Uterus (tissue), 4 donors: ENCODE measurements around the gene DACT2. TPM values are rescaled to one million over a fixed set of nuclear protein-coding genes. Genes with fewer than 3 reads are reported as not detected.

Source experiments
- DNase-seq, 2 donors: peaks; one replicate each; pipeline ENCODE4 v3.0.0-alpha.2; 2019 to 2020
- H3K27ac ChIP-seq, 2 donors: fragments of 200-600 bp; sonication (generic); 1 replicate in 1 of 2; 2 replicates in 1 of 2; pipeline ENCODE4 v1.5.1; 2016 to 2018
- H3K27me3 ChIP-seq, 2 donors: fragments of 200-600 bp; sonication (generic); one replicate each; pipeline ENCODE4 v1.5.1; 2018 to 2019; ENCODE audit warnings: control low read depth in 1 of 2
- H3K36me3 ChIP-seq, 2 donors: fragments of 200-600 bp; sonication (generic); one replicate each; pipeline ENCODE4 v1.5.1; 2019; ENCODE audit warnings: control low read depth in 1 of 2
- H3K4me1 ChIP-seq, 2 donors: fragments of 200-600 bp; sonication (generic); one replicate each; pipeline ENCODE4 v1.5.1; 2018 to 2019; ENCODE audit warnings: control low read depth in 1 of 2
- H3K4me3 ChIP-seq, 2 donors: fragments of 200-600 bp; sonication (generic); 1 replicate in 1 of 2; 2 replicates in 1 of 2; pipeline ENCODE4 v1.5.1; 2018 to 2019; ENCODE audit warnings: mild to moderate bottlenecking in 1 of 2
- H3K9me3 ChIP-seq, 2 donors: fragments of 200-600 bp; sonication (generic); one replicate each; pipeline ENCODE4 v1.5.1; 2019; ENCODE audit warnings: control low read depth in 1 of 2
- CTCF ChIP-seq, 4 experiments: fragments of 200-600 bp in 2 of 4; fragments of 450-650 bp in 2 of 4; sonication (generic) in 2 of 4; IDR thresholded peaks; one replicate each; pipeline ENCODE4 v1.5.1; 2016 to 2019; ENCODE audit warnings: antibody characterized with exemption in 4 of 4, mild to moderate bottlenecking in 2 of 4, moderate library complexity in 1 of 4
- POLR2A ChIP-seq, 2 donors: fragments of 450-650 bp; IDR thresholded peaks; one replicate each; pipeline ENCODE4 v1.6.1; 2016; ENCODE audit warnings: antibody characterized with exemption in 2 of 2, mild to moderate bottlenecking in 1 of 2, moderate library complexity in 1 of 2
- intact Hi-C: fragments of 100-400 bp; cut with DNase I; formaldehyde crosslinking; loops from one replicate; pipeline ENCODE4 v1.15.1; 2023; ENCODE audit warnings: low total_unique reads
- total RNA-seq, 4 donors: library from RNA; depleted of rRNA in 3 of 4; stranded (reverse); fragments of >200 nt in 3 of 4; gene quantifications; one replicate each; pipeline versions ENCODE4 v1.1.0 to v1.2.4, GENCODE V29; 2014 to 2023
- donor health status: DM: yes; HTN: yes; CAD: no.

DACT2 gene
- total RNA-seq, 4 donors from 2014 or later, result 1.4 to 9.6 (median 2.8) TPM; not detected in 1

GRCh38 chr6:168310945-168311344 is 8.6 kb downstream of the DACT2 start:
- Histone ChIP-seq H3K4me3 (no peak overlapping the region), H3K36me3 (no peaks in the 10 kb centered on the region), H3K9me3 (no peaks in the 10 kb centered on the region), H3K4me1 (no peaks in the 10 kb centered on the region), H3K27me3 (no peaks in the 10 kb centered on the region), H3K27ac (no peak overlapping the region)
- TF ChIP-seq POLR2A (IDR thresholded peaks at IDR 0.05) (no peak), CTCF (IDR thresholded peaks at IDR 0.05) (no peak)
- no peak for DNase-seq
- intact Hi-C loops, result no loop called here

GRCh38 chr6:168310403-168310802 is 9.2 kb downstream of the DACT2 start:
- no peak for DNase-seq
- intact Hi-C loops, result no loop called here
- H3K4me3 ChIP-seq, result no peak overlapping the region
- no peak overlapping the region for H3K27ac ChIP-seq
- no peaks in the 10 kb centered on the region for H3K9me3 ChIP-seq
- H3K36me3 ChIP-seq, result no peaks in the 10 kb centered on the region
- no peaks in the 10 kb centered on the region for H3K4me1 ChIP-seq
- no peaks in the 10 kb centered on the region for H3K27me3 ChIP-seq
- TF ChIP-seq POLR2A (IDR thresholded peaks at IDR 0.05), result no peak

GRCh38 chr6:168309997-168310396 is 9.6 kb downstream of the DACT2 start:
- Histone ChIP-seq H3K4me3 (no peak overlapping the region), H3K27ac (no peak overlapping the region), H3K9me3 (no peaks in the 10 kb centered on the region), H3K4me1 (no peaks in the 10 kb centered on the region), H3K27me3 (no peaks in the 10 kb centered on the region), H3K36me3 (no peaks in the 10 kb centered on the region)
- intact Hi-C loops, result no loop called here
- no peak for TF ChIP-seq POLR2A (IDR thresholded peaks at IDR 0.05)
- no peak for TF ChIP-seq CTCF (IDR thresholded peaks at IDR 0.05)
- DNase-seq, result no peak

GRCh38 chr6:168309183-168309582 is 10.4 kb downstream of the DACT2 start:
- Histone ChIP-seq H3K27ac (no peak overlapping the region), H3K9me3 (no peaks in the 10 kb centered on the region), H3K4me1 (no peaks in the 10 kb centered on the region), H3K36me3 (no peaks in the 10 kb centered on the region), H3K27me3 (no peaks in the 10 kb centered on the region), H3K4me3 (no peak overlapping the region)
- TF ChIP-seq POLR2A (IDR thresholded peaks at IDR 0.05) (no peak), CTCF (IDR thresholded peaks at IDR 0.05) (no peak)
- intact Hi-C loops, result no loop called here
- no peak for DNase-seq

GRCh38 chr6:168308390-168309144 is 11.0 kb downstream of the DACT2 start:
- intact Hi-C loops, result no loop called here
- no peak for DNase-seq
- no peak overlapping the region for H3K27ac ChIP-seq
- no peaks in the 10 kb centered on the region for H3K36me3 ChIP-seq
- no peaks in the 10 kb centered on the region for H3K9me3 ChIP-seq
- TF ChIP-seq POLR2A (IDR thresholded peaks at IDR 0.05) (no peak), CTCF (IDR thresholded peaks at IDR 0.05) (no peak)
- no peaks in the 10 kb centered on the region for H3K27me3 ChIP-seq
- H3K4me1 ChIP-seq, result no peaks in the 10 kb centered on the region
- H3K4me3 ChIP-seq, result no peak overlapping the region

- Histone ChIP-seq H3K27me3 (no peaks in the 10 kb centered on the region), H3K36me3 (no peaks in the 10 kb centered on the region), H3K27ac (no peak overlapping the region), H3K4me1 (no peaks in the 10 kb centered on the region), H3K4me3 (no peak overlapping the region), H3K9me3 (no peaks in the 10 kb centered on the region)
- no peak for DNase-seq
- intact Hi-C loops, result no loop called here
- TF ChIP-seq POLR2A (IDR thresholded peaks at IDR 0.05) (no peak), CTCF (IDR thresholded peaks at IDR 0.05) (no peak)
These were observed 11.9 kb downstream of the DACT2 start for GRCh38 chr6:168307695-168308021.
